Fibroblast of the aortic adventitia (primary cell): ENCODE data around the gene KCNT2. TPM values are rescaled to one million over a fixed set of nuclear protein-coding genes. Genes with fewer than 3 reads are reported as not detected.

Source experiments
- DNase-seq: peaks from one replicate; pipeline ENCODE4 v3.0.0-alpha.2; 2010; ENCODE audit warnings: low read depth
- H3K4me3 ChIP-seq: 2 replicates; pipeline ENCODE4 v1.5.1; 2011; ENCODE audit warnings: low read depth, mild to moderate bottlenecking, control low read depth, low read length, moderate library complexity
- CTCF ChIP-seq: IDR thresholded peaks from 2 replicates; pipeline ENCODE4 v1.5.1; 2011; ENCODE audit warnings: mild to moderate bottlenecking, low read length, control low read depth, inconsistent platforms; ENCODE audit not compliant: insufficient read depth
- small RNA-seq: library from RNA; depleted of rRNA; stranded (forward); fragments of <200 nt; gene quantifications from one replicate; pipeline ENCODE3, GENCODE V24; 2012
- total RNA-seq: library from RNA; depleted of rRNA; stranded (reverse); fragments of >200 nt; gene quantifications from 2 replicates; pipeline ENCODE4 v1.2.3, GENCODE V29; 2012; ENCODE audit warnings: low replicate concordance

The KCNT2 gene
- total RNA-seq, 1 donor: 8.0 TPM

GRCh38 chr1:196178083-196178635 lies 430.1 kb downstream of the KCNT2 start:
- DNase-seq: peak; percentile 23
- no peak overlapping the region for H3K4me3 ChIP-seq
- no peak for TF ChIP-seq CTCF

Small RNA genes within 50 kb of the gene (small RNA-seq; reads per million reads assigned to genes)
- gene MIR4735: not detected

Other genes starting within 250 kb of the KCNT2 start
- gene CFH, start 43.6 kb upstream of the KCNT2 start, total RNA-seq: 105 and 517 TPM in 2 replicates
- gene CFHR3, start 166.4 kb upstream of the KCNT2 start, total RNA-seq: not detected in 2 replicates
- 1.1 TPM in 1 of 2 replicates, not detected in the other for gene CFHR1, start 211.3 kb upstream of the KCNT2 start, total RNA-seq